ENCODE results near the gene TRIM52.
"Not testable (repeated sequence)": the region's sequence is repeated elsewhere in the genome, so short reads cannot be mapped to it uniquely, and the experiment has no call there.

The TRIM52 gene

GRCh38 chr5:181260720-181261319, at the start of gene TRIM52:
Gene TRIM52, minus strand, starts transcription at chr5:181261143. Its CDS starts 330 bp downstream, at chr5:181260813.
- no peak for DNase-seq

GRCh38 chr5:181287331-181287730, 26.4 kb upstream of the TRIM52 start:
- not testable (repeated sequence) for DNase-seq

GRCh38 chr5:181285962-181286705, 25.2 kb upstream of the TRIM52 start:
- DNase-seq = not testable (repeated sequence)

GRCh38 chr5:181283841-181284755, 23.2 kb upstream of the TRIM52 start:
- not testable (repeated sequence) for DNase-seq

- DNase-seq = no peak
Observed at GRCh38 chr5:181283347-181283746, 22.4 kb upstream of the TRIM52 start.

- DNase-seq = no peak
Observed at GRCh38 chr5:181282874-181283273, 21.9 kb upstream of the TRIM52 start.

- not testable (repeated sequence) for DNase-seq
Observed at GRCh38 chr5:181282415-181282814, 21.5 kb upstream of the TRIM52 start.

GRCh38 chr5:181281984-181282316, 21.0 kb upstream of the TRIM52 start:
- DNase-seq = no peak

- no peak for DNase-seq
Observed at GRCh38 chr5:181281077-181281983, 20.4 kb upstream of the TRIM52 start.

- DNase-seq = no peak
Observed at GRCh38 chr5:181280251-181280762, 19.4 kb upstream of the TRIM52 start.

- not testable (repeated sequence) for DNase-seq
Observed at GRCh38 chr5:181273433-181273744, 12.4 kb upstream of the TRIM52 start.

- no peak for DNase-seq
Observed at GRCh38 chr5:181271081-181271480, 10.1 kb upstream of the TRIM52 start.

GRCh38 chr5:181267907-181268306, 7.0 kb upstream of the TRIM52 start:
- DNase-seq = not testable (repeated sequence)

GRCh38 chr5:181267291-181267904, 6.5 kb upstream of the TRIM52 start:
- DNase-seq = not testable (repeated sequence)

- DNase-seq = no peak
Observed at GRCh38 chr5:181265092-181265671, 4.2 kb upstream of the TRIM52 start.

GRCh38 chr5:181263633-181264032, 2.7 kb upstream of the TRIM52 start:
- DNase-seq = no peak

GRCh38 chr5:181261320-181262049, 542 bp upstream of the TRIM52 start:
- DNase-seq = no peak

- no peak for DNase-seq
Observed at GRCh38 chr5:181259974-181260719, 796 bp downstream of the TRIM52 start.

GRCh38 chr5:181259283-181259682, 1.7 kb downstream of the TRIM52 start:
- DNase-seq = no peak

- no peak for DNase-seq
Observed at GRCh38 chr5:181258576-181258975, 2.4 kb downstream of the TRIM52 start.
